GM12878 (cell line): ENCODE results near the gene TDP1. TPM values are rescaled to one million over a fixed set of nuclear protein-coding genes. Genes with fewer than 3 reads are reported as not detected.

Experiments used
- ATAC-seq: fragments of 200-7000 bp; cut with Tn5 transposase; 3 replicates; pipeline ENCODE4 v1.9.1; 2020; ENCODE audit warnings: mild to moderate bottlenecking, moderate library complexity
- BruUV-seq: library from RNA; stranded (reverse); fragments of 400-500 nt; replicated peaks from 2 replicates; lab custom pipeline; 2021; lab: Mats Ljungman, UMichigan
- CTCF ChIA-PET: fragments of 300-600 bp; sonication (Branson Sonifier 250); formaldehyde crosslinking; extraction: SDS; loops from one replicate; lab custom pipeline; 2021; ENCODE audit warnings: inconsistent platforms; lab: Yijun Ruan, JAX
- POLR2A ChIA-PET: fragments of 350-600 bp; formaldehyde crosslinking; extraction: SDS; loops from one replicate; lab custom pipeline; 2021; ENCODE audit warnings: inconsistent platforms; lab: Charles Lee
- RAD21 ChIA-PET: fragments of 300-600 bp; sonication (Branson Sonifier 250); formaldehyde crosslinking; loops from one replicate; lab custom pipeline; 2023; ENCODE audit warnings: antibody characterized with exemption; ENCODE audit not compliant: unreplicated experiment; lab: Charles Lee
- SMC1A ChIA-PET: fragments of 300-600 bp; sonication (Branson Sonifier 250); formaldehyde crosslinking; loops from one replicate; lab custom pipeline; 2023; ENCODE audit not compliant: unreplicated experiment, uncharacterized antibody; lab: Charles Lee
- DNase-seq: peaks from one replicate; pipeline ENCODE4 v3.0.0-alpha.2; 2011; ENCODE audit warnings: low read depth, low spot score
- FAIRE-seq: peaks from 3 replicates; lab custom pipeline; 2011; peaks lifted over from hg19 to GRCh38; lab: Jason Lieb, UNC
- H2AFZ ChIP-seq: 2 replicates; pipeline ENCODE4 v1.6.0; 2011; ENCODE audit warnings: low read depth, low read length, control low read depth; ENCODE audit not compliant: control insufficient read depth
- H3K27ac ChIP-seq: 2 replicates; pipeline ENCODE4 v1.5.1; 2011; ENCODE audit warnings: control low read depth; ENCODE audit not compliant: control insufficient read depth, insufficient read depth
- H3K27me3 ChIP-seq, 2 experiments: replicated peaks in 1 of 2; 2 replicates each; pipeline versions ENCODE4 v1.6.0 to v1.6.1; 2011; ENCODE audit warnings: low read length in 1 of 2; ENCODE audit not compliant: control insufficient read depth in 2 of 2, insufficient read depth in 2 of 2
- H3K36me3 ChIP-seq, 2 experiments: 2 replicates each; pipeline ENCODE4 v1.5.1; 2011; ENCODE audit warnings: low read length in 1 of 2; ENCODE audit not compliant: control insufficient read depth in 2 of 2, insufficient read depth in 2 of 2
- H3K4me1 ChIP-seq: 2 replicates; pipeline ENCODE4 v1.6.1; 2011; ENCODE audit warnings: mild to moderate bottlenecking, low read length, moderate library complexity, mixed read lengths; ENCODE audit not compliant: control insufficient read depth, insufficient read depth
- H3K4me2 ChIP-seq: 2 replicates; pipeline ENCODE4 v1.6.0; 2011; ENCODE audit warnings: control low read depth; ENCODE audit not compliant: control insufficient read depth, insufficient read depth
- H3K4me3 ChIP-seq: fragments of 200-600 bp; sonication (generic); 2 replicates; pipeline ENCODE4 v1.5.1; 2016
- H3K79me2 ChIP-seq: 2 replicates; pipeline ENCODE4 v1.6.0; 2011; ENCODE audit warnings: low read length; ENCODE audit not compliant: control insufficient read depth, insufficient read depth
- H3K9ac ChIP-seq: 2 replicates; pipeline ENCODE4 v1.8.0; 2011; ENCODE audit warnings: low read length, control low read depth, mixed read lengths; ENCODE audit not compliant: control insufficient read depth, insufficient read depth
- H3K9me3 ChIP-seq: replicated peaks from 3 replicates; pipeline ENCODE4 v1.5.1; 2011; ENCODE audit warnings: mild to moderate bottlenecking, low read length; ENCODE audit not compliant: control insufficient read depth, insufficient read depth
- H4K20me1 ChIP-seq: 2 replicates; pipeline ENCODE4 v1.6.0; 2011; ENCODE audit not compliant: control insufficient read depth, insufficient read depth
- BCL11A ChIP-seq: IDR thresholded peaks from 2 replicates; pipeline ENCODE4 v1.6.1; 2011; ENCODE audit warnings: low read depth, low read length
- ETV6 ChIP-seq, 2 experiments: fragments of 450-650 bp in 1 of 2; IDR thresholded peaks in 1 of 2; conservative IDR thresholded peaks in 1 of 2; 2 replicates each; pipeline ENCODE4 v1.6.1; 2014; ENCODE audit warnings: antibody characterized with exemption in 1 of 2, borderline replicate concordance in 1 of 2, low read depth in 1 of 2, mild to moderate bottlenecking in 1 of 2, moderate library complexity in 1 of 2
- HDGF ChIP-seq: fragments of 450-650 bp; IDR thresholded peaks from 2 replicates; pipeline ENCODE4 v1.6.1; 2016; ENCODE audit warnings: antibody characterized with exemption
- JUND ChIP-seq: IDR thresholded peaks from 2 replicates; pipeline ENCODE4 v1.6.1; 2012; ENCODE audit warnings: low read depth, mild to moderate bottlenecking, low read length, improper control_type of control experiment, moderate library complexity
- KDM1A ChIP-seq: fragments of 200-600 bp; sonication (generic); IDR thresholded peaks from 2 replicates; pipeline ENCODE4 v1.6.1; 2016; ENCODE audit warnings: borderline replicate concordance
- MYB ChIP-seq: fragments of 150-350 bp; IDR thresholded peaks from 2 replicates; pipeline ENCODE4 v1.6.1; 2014; ENCODE audit warnings: mild to moderate bottlenecking, low read depth, low read length, borderline replicate concordance
- MYC ChIP-seq: IDR thresholded peaks from 2 replicates; pipeline ENCODE4 v1.6.1; 2011; ENCODE audit warnings: mild to moderate bottlenecking, low read length, moderate library complexity, inconsistent platforms; ENCODE audit not compliant: insufficient read depth, insufficient replicate concordance, insufficient read length, severe bottlenecking
- NFYA ChIP-seq: IDR thresholded peaks from 2 replicates; pipeline ENCODE4 v1.6.1; 2011; ENCODE audit warnings: low read depth, mild to moderate bottlenecking, low read length, improper control_type of control experiment, borderline replicate concordance
- POU2F2 ChIP-seq: IDR thresholded peaks from 3 replicates; pipeline ENCODE4 v1.6.1; 2011; ENCODE audit warnings: low read depth, mild to moderate bottlenecking, low read length, borderline replicate concordance
- STAT3 ChIP-seq: IDR thresholded peaks from 2 replicates; pipeline ENCODE4 v1.6.1; 2011; ENCODE audit warnings: low read depth, low read length, improper control_type of control experiment
- TBL1XR1 ChIP-seq: IDR thresholded peaks from 2 replicates; pipeline ENCODE4 v1.6.1; 2012; ENCODE audit warnings: low read depth, low read length, improper control_type of control experiment
- WGBS: methylation state at CpG from one replicate; pipeline ENCODE4 v1.1.6; 2016; ENCODE audit warnings: low lambda C conversion rate; ENCODE audit not compliant: insufficient replicate concordance, insufficient coverage; ENCODE audit errors: missing lambda C conversion rate; 5-methylcytosine and 5-hydroxymethylcytosine counted together
- in situ Hi-C: fragments of 300-500 bp; cut with MboI; formaldehyde crosslinking; loops from 9 replicates; pipeline ENCODE4 v1.14.3; 2018; ENCODE audit warnings: mixed read lengths
- intact Hi-C: fragments of 100-400 bp; cut with micrococcal nuclease; formaldehyde crosslinking; loops from one replicate; pipeline ENCODE4 v1.14.2; 2022; ENCODE audit not compliant: unreplicated experiment
- polyA plus RNA-seq, 11 experiments: library from polyadenylated mRNA; depleted of rRNA in 4 of 11; unstranded in 6 of 11; stranded (reverse) in 5 of 11; fragments of >200 nt; fragmentation: Nextera tagmentation in 4 of 11; fragmentation: Illumina TruSeq in 1 of 11; extraction: Ambion mirVana in 4 of 11; extraction: Trizol in 1 of 11; gene quantifications; 1 replicate in 1 of 11; 2 replicates in 10 of 11; pipeline versions ENCODE4 v1.2.1 to v1.2.3, GENCODE V29; 2011 to 2016; ENCODE audit warnings: inconsistent platforms in 2 of 11, missing spikeins in 2 of 11, low read depth in 1 of 11
- total RNA-seq, 4 experiments: library from RNA; depleted of rRNA in 3 of 4; stranded (reverse); fragments of >200 nt in 3 of 4; fragmentation: Illumina TruSeq in 1 of 4; extraction: Trizol in 1 of 4; gene quantifications; 2 replicates each; pipeline versions ENCODE4 v1.2.1 to v1.2.3, GENCODE V29; 2013 to 2021
- TF ChIP-seq, protein P1 (sequence below): fragments of 450-650 bp; IDR thresholded peaks from 2 replicates; pipeline ENCODE4 v1.6.1; 2016; ENCODE audit warnings: mild to moderate bottlenecking, moderate library complexity, borderline replicate concordance
- TF ChIP-seq, protein P2 (sequence below): fragments of 450-650 bp; IDR thresholded peaks from 2 replicates; pipeline ENCODE4 v1.6.1; 2016; ENCODE audit warnings: mild to moderate bottlenecking

Gene TDP1
- total and polyA plus RNA-seq, 10 of the 15 experiments (the other 5 are each of a cell fraction or from before 2014, with no cell fraction given) = 40.2 to 60.4 (median 54.1) TPM

DNA sequence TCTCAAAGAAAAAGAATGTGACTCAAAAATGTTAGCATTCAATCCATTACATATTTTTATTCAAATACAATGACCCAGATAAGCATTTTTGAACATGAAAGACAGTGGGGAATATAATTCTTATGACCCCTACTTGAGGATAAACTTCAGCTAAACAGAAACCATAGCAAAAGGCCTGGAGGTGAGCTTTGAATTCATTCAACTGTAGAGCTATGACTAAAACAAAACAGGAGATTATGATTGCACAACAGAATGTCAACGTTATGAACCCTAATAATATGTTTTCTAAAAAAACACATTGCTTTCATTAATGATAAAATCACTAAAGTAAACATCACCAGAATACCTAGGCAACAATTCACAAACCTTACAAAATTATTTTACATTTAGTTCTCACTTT lies 29.0 kb upstream of the TDP1 start:
- no peaks in the 10 kb centered on the region for H3K9me3 ChIP-seq
- POLR2A ChIA-PET = no interaction called here
- H3K36me3 ChIP-seq = no peaks in the 10 kb centered on the region
- H2AFZ ChIP-seq = no peak overlapping the region
- no peak overlapping the region for H3K4me2 ChIP-seq
- H3K4me3 ChIP-seq = no peak overlapping the region
- RAD21 ChIA-PET = no interaction called here
- no peaks in the 10 kb centered on the region for H3K4me1 ChIP-seq
- WGBS = 64% methylated on average over 1 of the region's 1 CpG
- FAIRE-seq = no peak
- CTCF ChIA-PET = interaction anchor here (1.0 to 2.9 kb wide), 2 partner anchors 10 to 12 kb away, joined by 3 to 9 read pairs; no protein-coding TSS in a partner anchor
- SMC1A ChIA-PET = no interaction called here
- intact Hi-C loops = no loop called here
- ATAC-seq = no peak
- no peak overlapping the region for H3K9ac ChIP-seq
- TF ChIP-seq MYC (no peak), HDGF (no peak), STAT3 (no peak), TBL1XR1 (no peak), BCL11A (no peak), KDM1A (no peak), JUND (no peak), MYB (no peak), ETV6 (conservative IDR thresholded peaks at IDR 0.05 in 1 of 2, IDR thresholded peaks at IDR 0.05 in 1 of 2; ENCODE audit: borderline replicate concordance in 1 of 2, low read depth in 1 of 2) (no peak), NFYA (no peak), POU2F2 (no peak)
- TF ChIP-seq, protein P1, sequence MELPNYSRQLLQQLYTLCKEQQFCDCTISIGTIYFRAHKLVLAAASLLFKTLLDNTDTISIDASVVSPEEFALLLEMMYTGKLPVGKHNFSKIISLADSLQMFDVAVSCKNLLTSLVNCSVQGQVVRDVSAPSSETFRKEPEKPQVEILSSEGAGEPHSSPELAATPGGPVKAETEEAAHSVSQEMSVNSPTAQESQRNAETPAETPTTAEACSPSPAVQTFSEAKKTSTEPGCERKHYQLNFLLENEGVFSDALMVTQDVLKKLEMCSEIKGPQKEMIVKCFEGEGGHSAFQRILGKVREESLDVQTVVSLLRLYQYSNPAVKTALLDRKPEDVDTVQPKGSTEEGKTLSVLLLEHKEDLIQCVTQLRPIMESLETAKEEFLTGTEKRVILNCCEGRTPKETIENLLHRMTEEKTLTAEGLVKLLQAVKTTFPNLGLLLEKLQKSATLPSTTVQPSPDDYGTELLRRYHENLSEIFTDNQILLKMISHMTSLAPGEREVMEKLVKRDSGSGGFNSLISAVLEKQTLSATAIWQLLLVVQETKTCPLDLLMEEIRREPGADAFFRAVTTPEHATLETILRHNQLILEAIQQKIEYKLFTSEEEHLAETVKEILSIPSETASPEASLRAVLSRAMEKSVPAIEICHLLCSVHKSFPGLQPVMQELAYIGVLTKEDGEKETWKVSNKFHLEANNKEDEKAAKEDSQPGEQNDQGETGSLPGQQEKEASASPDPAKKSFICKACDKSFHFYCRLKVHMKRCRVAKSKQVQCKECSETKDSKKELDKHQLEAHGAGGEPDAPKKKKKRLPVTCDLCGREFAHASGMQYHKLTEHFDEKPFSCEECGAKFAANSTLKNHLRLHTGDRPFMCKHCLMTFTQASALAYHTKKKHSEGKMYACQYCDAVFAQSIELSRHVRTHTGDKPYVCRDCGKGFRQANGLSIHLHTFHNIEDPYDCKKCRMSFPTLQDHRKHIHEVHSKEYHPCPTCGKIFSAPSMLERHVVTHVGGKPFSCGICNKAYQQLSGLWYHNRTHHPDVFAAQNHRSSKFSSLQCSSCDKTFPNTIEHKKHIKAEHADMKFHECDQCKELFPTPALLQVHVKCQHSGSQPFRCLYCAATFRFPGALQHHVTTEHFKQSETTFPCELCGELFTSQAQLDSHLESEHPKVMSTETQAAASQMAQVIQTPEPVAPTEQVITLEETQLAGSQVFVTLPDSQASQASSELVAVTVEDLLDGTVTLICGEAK = no peak
- TF ChIP-seq, protein P2, sequence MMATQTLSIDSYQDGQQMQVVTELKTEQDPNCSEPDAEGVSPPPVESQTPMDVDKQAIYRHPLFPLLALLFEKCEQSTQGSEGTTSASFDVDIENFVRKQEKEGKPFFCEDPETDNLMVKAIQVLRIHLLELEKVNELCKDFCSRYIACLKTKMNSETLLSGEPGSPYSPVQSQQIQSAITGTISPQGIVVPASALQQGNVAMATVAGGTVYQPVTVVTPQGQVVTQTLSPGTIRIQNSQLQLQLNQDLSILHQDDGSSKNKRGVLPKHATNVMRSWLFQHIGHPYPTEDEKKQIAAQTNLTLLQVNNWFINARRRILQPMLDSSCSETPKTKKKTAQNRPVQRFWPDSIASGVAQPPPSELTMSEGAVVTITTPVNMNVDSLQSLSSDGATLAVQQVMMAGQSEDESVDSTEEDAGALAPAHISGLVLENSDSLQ = no peak
- in situ Hi-C loops = no loop called here
- no peaks in the 10 kb centered on the region for H3K27me3 ChIP-seq
- no peaks in the 10 kb centered on the region for H3K79me2 ChIP-seq
- H4K20me1 ChIP-seq = no peaks in the 10 kb centered on the region
- no TSS peak for BruUV-seq
- no peak for DNase-seq
- H3K27ac ChIP-seq = no peak overlapping the region
